Karpas-422 (cell line): ENCODE measurements around the gene CSF2. TPM values are rescaled to one million over a fixed set of nuclear protein-coding genes. Genes with fewer than 3 reads are reported as not detected.
"Not testable (repeated sequence)": the region's sequence is repeated elsewhere in the genome, so short reads cannot be mapped to it uniquely, and the experiment has no call there.

ENCODE experiments used
- DNase-seq: peaks from one replicate; pipeline ENCODE4 v3.0.0-alpha.2; 2015
- H2AFZ ChIP-seq: fragments of 200-600 bp; sonication (generic); 2 replicates; pipeline ENCODE4 v1.6.1; 2014; ENCODE audit warnings: antibody characterized with exemption, low read length, mixed read lengths
- H3K27ac ChIP-seq: fragments of 200-600 bp; sonication (generic); 2 replicates; pipeline ENCODE4 v1.5.1; 2014; ENCODE audit warnings: mild to moderate bottlenecking, low read length, moderate library complexity
- H3K27me3 ChIP-seq: fragments of 200-600 bp; sonication (generic); 2 replicates; pipeline ENCODE4 v1.6.1; 2014; ENCODE audit warnings: low read length, mixed read lengths
- H3K36me3 ChIP-seq: fragments of 200-600 bp; sonication (generic); 2 replicates; pipeline ENCODE4 v1.6.1; 2014; ENCODE audit warnings: low read length, mixed read lengths; ENCODE audit not compliant: insufficient read depth
- H3K4me1 ChIP-seq: fragments of 200-600 bp; sonication (generic); 2 replicates; pipeline ENCODE4 v1.6.1; 2014; ENCODE audit warnings: mild to moderate bottlenecking, low read length, mixed read lengths
- H3K4me2 ChIP-seq: fragments of 200-600 bp; sonication (generic); 2 replicates; pipeline ENCODE4 v1.6.1; 2014; ENCODE audit warnings: low read length, low read depth, mild to moderate bottlenecking; ENCODE audit not compliant: poor library complexity, severe bottlenecking
- H3K4me3 ChIP-seq: fragments of 200-600 bp; sonication (generic); 2 replicates; pipeline ENCODE4 v1.5.1; 2014; ENCODE audit warnings: mild to moderate bottlenecking, antibody characterized with exemption, low read length, mixed read lengths
- H3K79me2 ChIP-seq: fragments of 200-600 bp; sonication (generic); 2 replicates; pipeline ENCODE4 v1.6.1; 2014; ENCODE audit warnings: mild to moderate bottlenecking, low read length, mixed read lengths
- H3K9ac ChIP-seq: fragments of 200-600 bp; sonication (generic); 2 replicates; pipeline ENCODE4 v1.6.0; 2014; ENCODE audit warnings: low read length
- H3K9me2 ChIP-seq: fragments of 200-600 bp; sonication (generic), shearing (Covaris generic); replicated peaks from 2 replicates; pipeline ENCODE4 v1.6.0; 2014; ENCODE audit warnings: mild to moderate bottlenecking, low read length, moderate library complexity; ENCODE audit not compliant: insufficient read depth
- H3K9me3 ChIP-seq: fragments of 300-700, 200-600 bp; sonication (generic); 2 replicates; pipeline ENCODE4 v1.6.1; 2014; ENCODE audit warnings: low read length, mixed read lengths
- H4K20me1 ChIP-seq: fragments of 200-600 bp; sonication (generic); 2 replicates; pipeline ENCODE4 v1.6.1; 2014; ENCODE audit warnings: mild to moderate bottlenecking, antibody characterized with exemption, low read length, low read depth; ENCODE audit not compliant: insufficient read depth
- total RNA-seq: library from RNA; depleted of rRNA; stranded (reverse); fragments of >200 nt; shearing (Covaris generic); gene quantifications from 2 replicates; pipeline ENCODE4 v1.2.3, GENCODE V29; 2014; ENCODE audit warnings: low replicate concordance

The CSF2 gene
- total RNA-seq, 1 experiment from 2014 or later = not detected

GRCh38 chr5:132108957-132109356, 35.4 kb downstream of the CSF2 start:
- H3K27ac ChIP-seq, H3K9ac ChIP-seq, H4K20me1 ChIP-seq, H3K36me3 ChIP-seq, H3K9me2 ChIP-seq, H3K79me2 ChIP-seq, H3K4me1 ChIP-seq, DNase-seq, H3K4me2 ChIP-seq, H3K9me3 ChIP-seq, H3K4me3 ChIP-seq, H2AFZ ChIP-seq, H3K27me3 ChIP-seq: not testable (repeated sequence)

GRCh38 chr5:132109494-132110053, 36.0 kb downstream of the CSF2 start:
- H3K27ac ChIP-seq = no peak overlapping the region
- no peaks in the 10 kb centered on the region for H4K20me1 ChIP-seq
- DNase-seq = no peak
- no peak overlapping the region for H3K4me3 ChIP-seq
- H3K9ac ChIP-seq = no peak overlapping the region
- no peaks in the 10 kb centered on the region for H3K4me1 ChIP-seq
- H3K9me2 ChIP-seq = no peaks in the 10 kb centered on the region
- no peaks in the 10 kb centered on the region for H3K79me2 ChIP-seq
- no peaks in the 10 kb centered on the region for H3K9me3 ChIP-seq
- no peak overlapping the region for H3K4me2 ChIP-seq
- H2AFZ ChIP-seq = no peak overlapping the region
- no peaks in the 10 kb centered on the region for H3K36me3 ChIP-seq
- no peaks in the 10 kb centered on the region for H3K27me3 ChIP-seq

GRCh38 chr5:132110195-132110594, 36.6 kb downstream of the CSF2 start:
- Histone ChIP-seq H3K79me2 (no peaks in the 10 kb centered on the region), H4K20me1 (no peaks in the 10 kb centered on the region)

GRCh38 chr5:132110930-132111329, 37.3 kb downstream of the CSF2 start:
- DNase-seq = no peak
- Histone ChIP-seq H3K79me2 (no peaks in the 10 kb centered on the region), H3K36me3 (no peaks in the 10 kb centered on the region), H4K20me1 (no peaks in the 10 kb centered on the region), H3K4me3 (no peak overlapping the region), H2AFZ (no peak overlapping the region), H3K27me3 (no peaks in the 10 kb centered on the region), H3K4me1 (no peaks in the 10 kb centered on the region), H3K9ac (no peak overlapping the region), H3K9me2 (no peaks in the 10 kb centered on the region), H3K4me2 (no peak overlapping the region), H3K9me3 (no peaks in the 10 kb centered on the region), H3K27ac (no peak overlapping the region)

More at GRCh38 chr5:132110195-132110594, 36.6 kb downstream of the CSF2 start:
- no peak for DNase-seq
- no peak overlapping the region for H2AFZ ChIP-seq
- no peak overlapping the region for H3K4me3 ChIP-seq
- H3K9me3 ChIP-seq = no peaks in the 10 kb centered on the region
- H3K27me3 ChIP-seq = no peaks in the 10 kb centered on the region
- no peaks in the 10 kb centered on the region for H3K4me1 ChIP-seq
- H3K36me3 ChIP-seq = no peaks in the 10 kb centered on the region
- no peak overlapping the region for H3K4me2 ChIP-seq
- H3K9me2 ChIP-seq = no peaks in the 10 kb centered on the region
- no peak overlapping the region for H3K27ac ChIP-seq
- H3K9ac ChIP-seq = no peak overlapping the region

- Histone ChIP-seq H3K79me2 (no peaks in the 10 kb centered on the region), H3K4me2 (no peak overlapping the region), H3K9me3 (no peaks in the 10 kb centered on the region), H3K27me3 (no peaks in the 10 kb centered on the region), H3K36me3 (no peaks in the 10 kb centered on the region), H3K27ac (no peak overlapping the region), H4K20me1 (no peaks in the 10 kb centered on the region), H3K4me3 (no peak overlapping the region), H3K9ac (no peak overlapping the region), H3K4me1 (no peaks in the 10 kb centered on the region), H3K9me2 (no peaks in the 10 kb centered on the region), H2AFZ (no peak overlapping the region)
- DNase-seq = no peak
Measured at GRCh38 chr5:132112111-132112510, 38.5 kb downstream of the CSF2 start.

- Histone ChIP-seq H3K9me2 (no peaks in the 10 kb centered on the region), H3K27ac (no peak overlapping the region), H2AFZ (no peak overlapping the region), H3K4me3 (no peak overlapping the region), H3K9me3 (no peaks in the 10 kb centered on the region), H3K79me2 (no peaks in the 10 kb centered on the region), H3K36me3 (no peaks in the 10 kb centered on the region), H4K20me1 (no peaks in the 10 kb centered on the region), H3K4me1 (no peaks in the 10 kb centered on the region), H3K9ac (no peak overlapping the region), H3K27me3 (no peaks in the 10 kb centered on the region), H3K4me2 (no peak overlapping the region)
- no peak for DNase-seq
Measured at GRCh38 chr5:132114150-132115121, 40.8 kb downstream of the CSF2 start.

- Histone ChIP-seq H3K4me1 (no peaks in the 10 kb centered on the region), H3K4me2 (no peak overlapping the region), H3K9me3 (no peaks in the 10 kb centered on the region), H2AFZ (no peak overlapping the region), H3K27me3 (no peaks in the 10 kb centered on the region), H3K4me3 (no peak overlapping the region), H4K20me1 (no peaks in the 10 kb centered on the region), H3K79me2 (no peaks in the 10 kb centered on the region), H3K27ac (no peak overlapping the region), H3K36me3 (no peaks in the 10 kb centered on the region), H3K9me2 (no peaks in the 10 kb centered on the region), H3K9ac (no peak overlapping the region)
- DNase-seq = no peak
Measured at GRCh38 chr5:132115375-132115774, 41.8 kb downstream of the CSF2 start.

GRCh38 chr5:132116072-132116471, 42.5 kb downstream of the CSF2 start:
- no peaks in the 10 kb centered on the region for H4K20me1 ChIP-seq
- no peaks in the 10 kb centered on the region for H3K27me3 ChIP-seq
- no peak overlapping the region for H2AFZ ChIP-seq
- H3K9ac ChIP-seq = no peak overlapping the region
- H3K9me2 ChIP-seq = no peaks in the 10 kb centered on the region
- no peak overlapping the region for H3K27ac ChIP-seq
- DNase-seq = no peak
- H3K9me3 ChIP-seq = no peaks in the 10 kb centered on the region
- no peaks in the 10 kb centered on the region for H3K4me1 ChIP-seq
- no peaks in the 10 kb centered on the region for H3K79me2 ChIP-seq
- H3K4me3 ChIP-seq = no peak overlapping the region
- H3K4me2 ChIP-seq = no peak overlapping the region
- H3K36me3 ChIP-seq = no peaks in the 10 kb centered on the region
